Tibial nerve (tissue), 4 donors: ENCODE data around the gene MINK1.

Source experiments
- EP300 ChIP-seq, 2 donors: sonication (generic); formaldehyde crosslinking; IDR thresholded peaks; one replicate each; pipeline ENCODE4 v1.6.1; 2017; ENCODE audit warnings: antibody characterized with exemption in 2 of 2, mild to moderate bottlenecking in 1 of 2
- TF ChIP-seq, protein P1 (sequence below), 5 experiments: fragments of 200-600 bp in 3 of 5; fragments of 450-650 bp in 2 of 5; sonication (generic) in 3 of 5; IDR thresholded peaks; one replicate each; pipeline ENCODE4 v1.5.1; 2016 to 2019; ENCODE audit warnings: antibody characterized with exemption in 5 of 5, mild to moderate bottlenecking in 3 of 5, moderate library complexity in 2 of 5

- TF ChIP-seq, protein P1, sequence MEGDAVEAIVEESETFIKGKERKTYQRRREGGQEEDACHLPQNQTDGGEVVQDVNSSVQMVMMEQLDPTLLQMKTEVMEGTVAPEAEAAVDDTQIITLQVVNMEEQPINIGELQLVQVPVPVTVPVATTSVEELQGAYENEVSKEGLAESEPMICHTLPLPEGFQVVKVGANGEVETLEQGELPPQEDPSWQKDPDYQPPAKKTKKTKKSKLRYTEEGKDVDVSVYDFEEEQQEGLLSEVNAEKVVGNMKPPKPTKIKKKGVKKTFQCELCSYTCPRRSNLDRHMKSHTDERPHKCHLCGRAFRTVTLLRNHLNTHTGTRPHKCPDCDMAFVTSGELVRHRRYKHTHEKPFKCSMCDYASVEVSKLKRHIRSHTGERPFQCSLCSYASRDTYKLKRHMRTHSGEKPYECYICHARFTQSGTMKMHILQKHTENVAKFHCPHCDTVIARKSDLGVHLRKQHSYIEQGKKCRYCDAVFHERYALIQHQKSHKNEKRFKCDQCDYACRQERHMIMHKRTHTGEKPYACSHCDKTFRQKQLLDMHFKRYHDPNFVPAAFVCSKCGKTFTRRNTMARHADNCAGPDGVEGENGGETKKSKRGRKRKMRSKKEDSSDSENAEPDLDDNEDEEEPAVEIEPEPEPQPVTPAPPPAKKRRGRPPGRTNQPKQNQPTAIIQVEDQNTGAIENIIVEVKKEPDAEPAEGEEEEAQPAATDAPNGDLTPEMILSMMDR (IDR thresholded peaks at IDR 0.05), result no peak
- TF ChIP-seq EP300 (IDR thresholded peaks at IDR 0.05), result no peak
Observed at GRCh38 chr17:4811471-4811870, 21.7 kb upstream of the MINK1 start.
